ENCODE data around the gene TPCN1.

GRCh38 chr12:113238309-113238708 lies 17.0 kb downstream of the TPCN1 start:
- TF ChIP-seq CTCF (IDR thresholded peaks at IDR 0.05) = no peak
- TF ChIP-seq POLR2A (IDR thresholded peaks at IDR 0.05) = no peak
